ENCODE data around the gene C6orf47.

DNA sequence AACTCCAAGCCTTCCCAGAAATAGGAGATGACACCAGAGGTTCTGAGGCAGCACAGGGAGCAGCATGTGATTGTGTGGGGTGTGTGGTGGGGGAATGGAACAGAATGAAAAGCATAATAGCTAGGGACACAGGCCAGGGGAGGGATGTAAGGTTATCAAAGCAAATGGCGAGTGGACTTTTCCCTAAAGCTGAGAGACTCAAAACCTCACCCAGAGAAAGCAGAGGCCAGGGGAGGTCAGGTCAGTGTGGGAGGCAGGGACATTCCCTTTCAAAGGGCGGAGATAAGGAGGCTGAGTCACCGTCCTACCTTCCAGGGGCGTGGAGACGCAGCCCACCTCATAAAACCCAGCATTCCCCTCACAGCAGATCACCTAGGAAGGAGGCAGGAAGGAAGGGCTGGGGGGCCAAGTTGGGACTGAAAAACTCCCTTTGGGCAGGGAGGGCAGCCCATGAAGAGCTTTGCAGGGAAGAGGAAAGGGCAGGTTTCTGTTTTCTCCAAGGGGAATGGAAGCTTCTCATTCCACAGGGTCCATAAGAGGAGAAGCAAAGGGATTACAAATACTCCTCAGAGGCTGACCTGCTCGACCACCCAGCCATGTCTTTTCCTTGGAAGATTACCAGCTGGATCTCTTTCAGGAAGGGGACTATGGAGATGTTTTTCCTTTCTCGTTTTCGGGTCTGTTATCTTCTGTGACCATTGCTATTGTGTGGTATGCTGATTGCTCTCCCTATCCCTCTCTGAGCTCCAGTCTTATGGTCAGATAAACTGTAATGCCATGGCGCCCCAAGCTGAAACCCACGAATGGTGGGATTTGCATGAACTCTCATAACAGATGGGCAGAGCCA is 29.9 kb upstream of the C6orf47 start:
- TF ChIP-seq EZH2 (IDR thresholded peaks at IDR 0.05; ENCODE audit: borderline replicate concordance, insufficient read depth, low read length, poor library complexity, severe bottlenecking) (no peak), RAD21 (conservative IDR thresholded peaks at IDR 0.05) (no peak), POLR2AphosphoS5 (IDR thresholded peaks at IDR 0.05) (no peak), SMC3 (conservative IDR thresholded peaks at IDR 0.05; ENCODE audit: poor library complexity) (no peak), EP300 (conservative IDR thresholded peaks at IDR 0.05; ENCODE audit: poor library complexity, severe bottlenecking) (no peak), MXI1 (conservative IDR thresholded peaks at IDR 0.05; ENCODE audit: poor library complexity, severe bottlenecking) (no peak), TAF1 (IDR thresholded peaks at IDR 0.05; ENCODE audit: low read depth) (no peak)
- TF ChIP-seq, protein P1, sequence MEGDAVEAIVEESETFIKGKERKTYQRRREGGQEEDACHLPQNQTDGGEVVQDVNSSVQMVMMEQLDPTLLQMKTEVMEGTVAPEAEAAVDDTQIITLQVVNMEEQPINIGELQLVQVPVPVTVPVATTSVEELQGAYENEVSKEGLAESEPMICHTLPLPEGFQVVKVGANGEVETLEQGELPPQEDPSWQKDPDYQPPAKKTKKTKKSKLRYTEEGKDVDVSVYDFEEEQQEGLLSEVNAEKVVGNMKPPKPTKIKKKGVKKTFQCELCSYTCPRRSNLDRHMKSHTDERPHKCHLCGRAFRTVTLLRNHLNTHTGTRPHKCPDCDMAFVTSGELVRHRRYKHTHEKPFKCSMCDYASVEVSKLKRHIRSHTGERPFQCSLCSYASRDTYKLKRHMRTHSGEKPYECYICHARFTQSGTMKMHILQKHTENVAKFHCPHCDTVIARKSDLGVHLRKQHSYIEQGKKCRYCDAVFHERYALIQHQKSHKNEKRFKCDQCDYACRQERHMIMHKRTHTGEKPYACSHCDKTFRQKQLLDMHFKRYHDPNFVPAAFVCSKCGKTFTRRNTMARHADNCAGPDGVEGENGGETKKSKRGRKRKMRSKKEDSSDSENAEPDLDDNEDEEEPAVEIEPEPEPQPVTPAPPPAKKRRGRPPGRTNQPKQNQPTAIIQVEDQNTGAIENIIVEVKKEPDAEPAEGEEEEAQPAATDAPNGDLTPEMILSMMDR (IDR thresholded peaks at IDR 0.05; ENCODE audit: poor library complexity, severe bottlenecking), result no peak
- TF ChIP-seq, protein P2, sequence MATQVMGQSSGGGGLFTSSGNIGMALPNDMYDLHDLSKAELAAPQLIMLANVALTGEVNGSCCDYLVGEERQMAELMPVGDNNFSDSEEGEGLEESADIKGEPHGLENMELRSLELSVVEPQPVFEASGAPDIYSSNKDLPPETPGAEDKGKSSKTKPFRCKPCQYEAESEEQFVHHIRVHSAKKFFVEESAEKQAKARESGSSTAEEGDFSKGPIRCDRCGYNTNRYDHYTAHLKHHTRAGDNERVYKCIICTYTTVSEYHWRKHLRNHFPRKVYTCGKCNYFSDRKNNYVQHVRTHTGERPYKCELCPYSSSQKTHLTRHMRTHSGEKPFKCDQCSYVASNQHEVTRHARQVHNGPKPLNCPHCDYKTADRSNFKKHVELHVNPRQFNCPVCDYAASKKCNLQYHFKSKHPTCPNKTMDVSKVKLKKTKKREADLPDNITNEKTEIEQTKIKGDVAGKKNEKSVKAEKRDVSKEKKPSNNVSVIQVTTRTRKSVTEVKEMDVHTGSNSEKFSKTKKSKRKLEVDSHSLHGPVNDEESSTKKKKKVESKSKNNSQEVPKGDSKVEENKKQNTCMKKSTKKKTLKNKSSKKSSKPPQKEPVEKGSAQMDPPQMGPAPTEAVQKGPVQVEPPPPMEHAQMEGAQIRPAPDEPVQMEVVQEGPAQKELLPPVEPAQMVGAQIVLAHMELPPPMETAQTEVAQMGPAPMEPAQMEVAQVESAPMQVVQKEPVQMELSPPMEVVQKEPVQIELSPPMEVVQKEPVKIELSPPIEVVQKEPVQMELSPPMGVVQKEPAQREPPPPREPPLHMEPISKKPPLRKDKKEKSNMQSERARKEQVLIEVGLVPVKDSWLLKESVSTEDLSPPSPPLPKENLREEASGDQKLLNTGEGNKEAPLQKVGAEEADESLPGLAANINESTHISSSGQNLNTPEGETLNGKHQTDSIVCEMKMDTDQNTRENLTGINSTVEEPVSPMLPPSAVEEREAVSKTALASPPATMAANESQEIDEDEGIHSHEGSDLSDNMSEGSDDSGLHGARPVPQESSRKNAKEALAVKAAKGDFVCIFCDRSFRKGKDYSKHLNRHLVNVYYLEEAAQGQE (IDR thresholded peaks at IDR 0.05; ENCODE audit: borderline replicate concordance), result no peak

Data from neural cell (in vitro differentiated cells).